Neural cell (in vitro differentiated cells): ENCODE results near the gene TMEM9.

Experiments
- EP300 ChIP-seq: fragments of 450-650 bp; conservative IDR thresholded peaks from 2 replicates; pipeline ENCODE4 v1.6.1; 2014; ENCODE audit warnings: antibody characterized with exemption, mild to moderate bottlenecking, moderate library complexity; ENCODE audit not compliant: poor library complexity, severe bottlenecking
- EZH2 ChIP-seq: fragments of 200-600, 300-800 bp; shearing (Covaris generic), sonication (generic); IDR thresholded peaks from 2 replicates; pipeline ENCODE4 v1.6.1; 2014; ENCODE audit warnings: antibody characterized with exemption, low read length, borderline replicate concordance, mild to moderate bottlenecking; ENCODE audit not compliant: insufficient read depth, poor library complexity, severe bottlenecking
- MXI1 ChIP-seq: fragments of 450-650 bp; conservative IDR thresholded peaks from 2 replicates; pipeline ENCODE4 v1.6.1; 2014; ENCODE audit warnings: antibody characterized with exemption, mild to moderate bottlenecking; ENCODE audit not compliant: poor library complexity, severe bottlenecking
- POLR2AphosphoS5 ChIP-seq: IDR thresholded peaks from 2 replicates; pipeline ENCODE4 v1.6.1; 2012
- RAD21 ChIP-seq: fragments of 450-650 bp; conservative IDR thresholded peaks from 2 replicates; pipeline ENCODE4 v1.6.1; 2014; ENCODE audit warnings: antibody characterized with exemption, mild to moderate bottlenecking, moderate library complexity
- SMC3 ChIP-seq: fragments of 450-650 bp; conservative IDR thresholded peaks from 2 replicates; pipeline ENCODE4 v1.6.1; 2014; ENCODE audit warnings: antibody characterized with exemption, mild to moderate bottlenecking, moderate library complexity; ENCODE audit not compliant: poor library complexity
- TAF1 ChIP-seq: IDR thresholded peaks from 2 replicates; pipeline ENCODE4 v1.6.1; 2012; ENCODE audit warnings: low read depth
- TF ChIP-seq, protein P1 (sequence below): fragments of 450-650 bp; IDR thresholded peaks from 2 replicates; pipeline ENCODE4 v1.5.1; 2014; ENCODE audit warnings: antibody characterized with exemption, mild to moderate bottlenecking, moderate library complexity; ENCODE audit not compliant: poor library complexity, severe bottlenecking
- TF ChIP-seq, protein P2 (sequence below): IDR thresholded peaks from 2 replicates; pipeline ENCODE4 v1.6.1; 2012; ENCODE audit warnings: borderline replicate concordance

DNA sequence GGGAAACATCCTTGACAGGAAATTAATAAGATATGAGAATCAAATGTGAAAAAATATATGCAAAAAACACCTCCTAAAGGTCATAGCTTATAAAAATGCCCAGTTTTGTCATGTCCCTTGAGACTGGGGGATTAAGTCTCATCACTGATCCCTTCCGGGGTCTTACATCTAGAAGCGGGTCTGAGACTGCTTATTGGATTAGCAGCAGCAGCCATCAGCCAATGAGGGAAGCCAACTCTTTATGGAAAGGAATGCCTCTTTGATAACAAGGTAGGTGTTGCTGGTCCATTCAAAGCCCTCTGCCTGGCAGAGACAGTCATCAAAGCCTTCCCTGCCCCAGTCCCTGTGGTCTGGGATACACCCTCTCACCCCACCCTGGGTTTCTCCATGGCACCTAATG, 38.2 kb downstream of the TMEM9 start:
- no peak for TF ChIP-seq EZH2
- TF ChIP-seq EP300, result no peak
- TF ChIP-seq MXI1, result no peak
- TF ChIP-seq, protein P1, sequence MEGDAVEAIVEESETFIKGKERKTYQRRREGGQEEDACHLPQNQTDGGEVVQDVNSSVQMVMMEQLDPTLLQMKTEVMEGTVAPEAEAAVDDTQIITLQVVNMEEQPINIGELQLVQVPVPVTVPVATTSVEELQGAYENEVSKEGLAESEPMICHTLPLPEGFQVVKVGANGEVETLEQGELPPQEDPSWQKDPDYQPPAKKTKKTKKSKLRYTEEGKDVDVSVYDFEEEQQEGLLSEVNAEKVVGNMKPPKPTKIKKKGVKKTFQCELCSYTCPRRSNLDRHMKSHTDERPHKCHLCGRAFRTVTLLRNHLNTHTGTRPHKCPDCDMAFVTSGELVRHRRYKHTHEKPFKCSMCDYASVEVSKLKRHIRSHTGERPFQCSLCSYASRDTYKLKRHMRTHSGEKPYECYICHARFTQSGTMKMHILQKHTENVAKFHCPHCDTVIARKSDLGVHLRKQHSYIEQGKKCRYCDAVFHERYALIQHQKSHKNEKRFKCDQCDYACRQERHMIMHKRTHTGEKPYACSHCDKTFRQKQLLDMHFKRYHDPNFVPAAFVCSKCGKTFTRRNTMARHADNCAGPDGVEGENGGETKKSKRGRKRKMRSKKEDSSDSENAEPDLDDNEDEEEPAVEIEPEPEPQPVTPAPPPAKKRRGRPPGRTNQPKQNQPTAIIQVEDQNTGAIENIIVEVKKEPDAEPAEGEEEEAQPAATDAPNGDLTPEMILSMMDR, result no peak
- no peak for TF ChIP-seq POLR2AphosphoS5
- TF ChIP-seq SMC3, result no peak
- TF ChIP-seq RAD21, result no peak
- no peak for TF ChIP-seq TAF1
- TF ChIP-seq, protein P2, sequence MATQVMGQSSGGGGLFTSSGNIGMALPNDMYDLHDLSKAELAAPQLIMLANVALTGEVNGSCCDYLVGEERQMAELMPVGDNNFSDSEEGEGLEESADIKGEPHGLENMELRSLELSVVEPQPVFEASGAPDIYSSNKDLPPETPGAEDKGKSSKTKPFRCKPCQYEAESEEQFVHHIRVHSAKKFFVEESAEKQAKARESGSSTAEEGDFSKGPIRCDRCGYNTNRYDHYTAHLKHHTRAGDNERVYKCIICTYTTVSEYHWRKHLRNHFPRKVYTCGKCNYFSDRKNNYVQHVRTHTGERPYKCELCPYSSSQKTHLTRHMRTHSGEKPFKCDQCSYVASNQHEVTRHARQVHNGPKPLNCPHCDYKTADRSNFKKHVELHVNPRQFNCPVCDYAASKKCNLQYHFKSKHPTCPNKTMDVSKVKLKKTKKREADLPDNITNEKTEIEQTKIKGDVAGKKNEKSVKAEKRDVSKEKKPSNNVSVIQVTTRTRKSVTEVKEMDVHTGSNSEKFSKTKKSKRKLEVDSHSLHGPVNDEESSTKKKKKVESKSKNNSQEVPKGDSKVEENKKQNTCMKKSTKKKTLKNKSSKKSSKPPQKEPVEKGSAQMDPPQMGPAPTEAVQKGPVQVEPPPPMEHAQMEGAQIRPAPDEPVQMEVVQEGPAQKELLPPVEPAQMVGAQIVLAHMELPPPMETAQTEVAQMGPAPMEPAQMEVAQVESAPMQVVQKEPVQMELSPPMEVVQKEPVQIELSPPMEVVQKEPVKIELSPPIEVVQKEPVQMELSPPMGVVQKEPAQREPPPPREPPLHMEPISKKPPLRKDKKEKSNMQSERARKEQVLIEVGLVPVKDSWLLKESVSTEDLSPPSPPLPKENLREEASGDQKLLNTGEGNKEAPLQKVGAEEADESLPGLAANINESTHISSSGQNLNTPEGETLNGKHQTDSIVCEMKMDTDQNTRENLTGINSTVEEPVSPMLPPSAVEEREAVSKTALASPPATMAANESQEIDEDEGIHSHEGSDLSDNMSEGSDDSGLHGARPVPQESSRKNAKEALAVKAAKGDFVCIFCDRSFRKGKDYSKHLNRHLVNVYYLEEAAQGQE, result no peak
